ENCODE measurements around the gene SRCAP. TPM values are rescaled to one million over a fixed set of nuclear protein-coding genes. Genes with fewer than 3 reads are reported as not detected.

Gene SRCAP
- total RNA-seq, 1 experiment from 2014 or later, result 58.5 TPM

DNA sequence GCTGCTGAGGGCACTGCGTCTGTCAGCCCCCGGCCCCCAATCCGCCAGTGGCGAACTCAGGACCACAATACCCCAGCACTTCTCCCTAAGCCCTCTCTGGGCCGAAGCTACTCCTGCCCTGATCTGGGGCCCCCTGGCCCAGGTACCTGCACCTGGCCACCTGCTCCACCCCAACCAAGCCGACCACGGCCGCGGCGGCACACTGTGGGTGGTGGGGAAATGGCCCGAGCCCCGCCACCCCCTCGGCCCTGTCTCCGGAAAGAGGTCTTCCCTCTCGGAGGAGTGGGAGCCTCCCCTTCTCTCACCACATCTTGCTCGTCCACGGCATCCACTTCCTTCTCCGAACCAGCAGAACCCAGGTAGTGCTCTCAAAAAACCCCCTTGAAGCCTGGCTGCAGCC, 44.1 kb upstream of the SRCAP start:
- no peaks in the 10 kb centered on the region for H3K9me3 Mint-ChIP-seq
- no peak for TF ChIP-seq CBFB (CRISPR knock-in tag; IDR thresholded peaks at IDR 0.05; ENCODE audit: low read depth)
- no peak for TF ChIP-seq RORB (CRISPR knock-in tag; IDR thresholded peaks at IDR 0.05)
- TF ChIP-seq ZNF121 (CRISPR knock-in tag; IDR thresholded peaks at IDR 0.05), result no peak
- TF ChIP-seq NR3C1 (CRISPR knock-in tag; conservative IDR thresholded peaks at IDR 0.05; ENCODE audit: low read depth), result no peak
- TF ChIP-seq ZNF423 (CRISPR knock-in tag; IDR thresholded peaks at IDR 0.05), result no peak
- no peak for TF ChIP-seq KAT7 (CRISPR knock-in tag; IDR thresholded peaks at IDR 0.05; ENCODE audit: borderline replicate concordance)
- TF ChIP-seq ZNF317 (CRISPR knock-in tag; IDR thresholded peaks at IDR 0.05; ENCODE audit: borderline replicate concordance, low read depth), result no peak
- TF ChIP-seq GTF2I (CRISPR knock-in tag; conservative IDR thresholded peaks at IDR 0.05), result no peak
- TF ChIP-seq FOXK1 (CRISPR knock-in tag; IDR thresholded peaks at IDR 0.05), result no peak
- ATAC-seq (no peak), DNase-seq (ENCODE audit: low spot score) (no peak)
- POLR2A ChIA-PET, result no interaction called here
- peaks cover 4% of the 10 kb centered on the region for H3K36me3 Mint-ChIP-seq
- H3K4me3 Mint-ChIP-seq, result no peak overlapping the region
- H3K27ac Mint-ChIP-seq, result no peak overlapping the region
- H3K4me1 Mint-ChIP-seq, result peaks cover 21% of the 10 kb centered on the region
- CTCF ChIA-PET, result no interaction called here
- peaks cover 22% of the 10 kb centered on the region for H3K27me3 Mint-ChIP-seq (ENCODE audit: low read depth)

GRCh38 chr16:30655815-30656347, 43.1 kb upstream of the SRCAP start:
- Mint-ChIP-seq H3K4me3 (no peak overlapping the region), H3K27me3 (ENCODE audit: low read depth) (peaks cover 33% of the 10 kb centered on the region), H3K4me1 (peaks cover 22% of the 10 kb centered on the region), H3K9me3 (no peaks in the 10 kb centered on the region), H3K36me3 (peaks cover 8% of the 10 kb centered on the region), H3K27ac (no peak overlapping the region)
- ATAC-seq, result no peak
- CTCF ChIA-PET, result interaction anchor here (1.2 kb wide), 1 partner anchor 38 kb away, joined by 3 read pairs; no protein-coding TSS in a partner anchor
- no peak for DNase-seq (ENCODE audit: low spot score)
- POLR2A ChIA-PET, result no interaction called here
- TF ChIP-seq, protein P1, sequence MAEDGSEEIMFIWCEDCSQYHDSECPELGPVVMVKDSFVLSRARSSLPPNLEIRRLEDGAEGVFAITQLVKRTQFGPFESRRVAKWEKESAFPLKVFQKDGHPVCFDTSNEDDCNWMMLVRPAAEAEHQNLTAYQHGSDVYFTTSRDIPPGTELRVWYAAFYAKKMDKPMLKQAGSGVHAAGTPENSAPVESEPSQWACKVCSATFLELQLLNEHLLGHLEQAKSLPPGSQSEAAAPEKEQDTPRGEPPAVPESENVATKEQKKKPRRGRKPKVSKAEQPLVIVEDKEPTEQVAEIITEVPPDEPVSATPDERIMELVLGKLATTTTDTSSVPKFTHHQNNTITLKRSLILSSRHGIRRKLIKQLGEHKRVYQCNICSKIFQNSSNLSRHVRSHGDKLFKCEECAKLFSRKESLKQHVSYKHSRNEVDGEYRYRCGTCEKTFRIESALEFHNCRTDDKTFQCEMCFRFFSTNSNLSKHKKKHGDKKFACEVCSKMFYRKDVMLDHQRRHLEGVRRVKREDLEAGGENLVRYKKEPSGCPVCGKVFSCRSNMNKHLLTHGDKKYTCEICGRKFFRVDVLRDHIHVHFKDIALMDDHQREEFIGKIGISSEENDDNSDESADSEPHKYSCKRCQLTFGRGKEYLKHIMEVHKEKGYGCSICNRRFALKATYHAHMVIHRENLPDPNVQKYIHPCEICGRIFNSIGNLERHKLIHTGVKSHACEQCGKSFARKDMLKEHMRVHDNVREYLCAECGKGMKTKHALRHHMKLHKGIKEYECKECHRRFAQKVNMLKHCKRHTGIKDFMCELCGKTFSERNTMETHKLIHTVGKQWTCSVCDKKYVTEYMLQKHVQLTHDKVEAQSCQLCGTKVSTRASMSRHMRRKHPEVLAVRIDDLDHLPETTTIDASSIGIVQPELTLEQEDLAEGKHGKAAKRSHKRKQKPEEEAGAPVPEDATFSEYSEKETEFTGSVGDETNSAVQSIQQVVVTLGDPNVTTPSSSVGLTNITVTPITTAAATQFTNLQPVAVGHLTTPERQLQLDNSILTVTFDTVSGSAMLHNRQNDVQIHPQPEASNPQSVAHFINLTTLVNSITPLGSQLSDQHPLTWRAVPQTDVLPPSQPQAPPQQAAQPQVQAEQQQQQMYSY (CRISPR knock-in tag; IDR thresholded peaks at IDR 0.05), result no peak
- TF ChIP-seq ZNF532 (CRISPR knock-in tag; IDR thresholded peaks at IDR 0.05; ENCODE audit: borderline replicate concordance) (no peak), ZNF425 (CRISPR knock-in tag; conservative IDR thresholded peaks at IDR 0.05) (no peak), ZNF232 (CRISPR knock-in tag; IDR thresholded peaks at IDR 0.05) (no peak)

Measured in WTC11 (cell line).